NCI-H774 (cell line): ENCODE results near the gene DDC.

ENCODE experiments used
- DNase-seq: peaks from one replicate; lab custom pipeline; 2025; lab: John Stamatoyannopoulos, UW

DDC gene, protein sequence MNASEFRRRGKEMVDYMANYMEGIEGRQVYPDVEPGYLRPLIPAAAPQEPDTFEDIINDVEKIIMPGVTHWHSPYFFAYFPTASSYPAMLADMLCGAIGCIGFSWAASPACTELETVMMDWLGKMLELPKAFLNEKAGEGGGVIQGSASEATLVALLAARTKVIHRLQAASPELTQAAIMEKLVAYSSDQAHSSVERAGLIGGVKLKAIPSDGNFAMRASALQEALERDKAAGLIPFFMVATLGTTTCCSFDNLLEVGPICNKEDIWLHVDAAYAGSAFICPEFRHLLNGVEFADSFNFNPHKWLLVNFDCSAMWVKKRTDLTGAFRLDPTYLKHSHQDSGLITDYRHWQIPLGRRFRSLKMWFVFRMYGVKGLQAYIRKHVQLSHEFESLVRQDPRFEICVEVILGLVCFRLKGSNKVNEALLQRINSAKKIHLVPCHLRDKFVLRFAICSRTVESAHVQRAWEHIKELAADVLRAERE

DNA sequence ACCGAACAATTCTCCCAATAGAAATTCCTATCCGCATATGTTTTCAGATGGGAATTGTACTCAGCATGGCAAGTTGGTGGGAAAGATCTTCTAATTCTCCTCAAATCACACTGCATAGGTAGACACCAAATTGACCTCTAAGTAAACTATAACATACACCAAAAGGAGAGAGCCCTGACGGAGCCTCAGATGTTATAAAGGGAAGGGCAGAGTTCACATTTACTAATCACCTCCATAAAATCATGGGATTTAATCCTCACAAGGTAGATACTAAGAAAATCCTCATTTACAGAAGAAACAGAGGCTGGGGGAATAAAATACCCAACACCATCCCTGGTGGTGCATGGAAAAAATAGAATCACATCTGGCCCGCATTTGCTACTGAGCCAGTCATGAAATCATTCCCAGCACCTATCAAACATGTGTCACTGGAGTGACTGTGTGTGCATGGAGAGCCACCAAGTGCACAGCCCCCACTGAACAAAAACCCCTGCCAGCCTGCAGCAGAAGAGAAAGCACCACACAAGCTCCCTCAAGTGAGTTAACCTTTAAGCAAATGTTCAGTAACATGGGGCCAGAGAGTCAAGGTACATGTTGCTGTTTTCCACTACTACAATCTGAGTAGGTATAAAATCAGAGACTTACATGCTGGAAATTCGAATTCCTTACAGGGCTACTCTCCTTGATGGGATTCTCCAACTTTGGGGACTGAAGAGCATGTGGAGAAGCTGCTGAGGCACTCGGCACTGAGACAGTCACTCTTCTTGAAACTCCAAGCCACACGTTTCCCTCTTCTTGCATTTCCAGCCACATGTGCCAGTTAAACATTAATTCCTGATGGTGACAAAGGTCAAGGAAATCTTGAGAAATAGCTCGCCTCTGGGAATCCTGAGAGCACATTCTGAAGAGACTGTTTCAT is at the start of gene DDC:
Gene DDC (minus strand): TSS at position 766 of the 919 bp plus-strand sequence. CDS start 21,320 bp downstream, outside the sequence.
- DNase-seq = no peak

DNA sequence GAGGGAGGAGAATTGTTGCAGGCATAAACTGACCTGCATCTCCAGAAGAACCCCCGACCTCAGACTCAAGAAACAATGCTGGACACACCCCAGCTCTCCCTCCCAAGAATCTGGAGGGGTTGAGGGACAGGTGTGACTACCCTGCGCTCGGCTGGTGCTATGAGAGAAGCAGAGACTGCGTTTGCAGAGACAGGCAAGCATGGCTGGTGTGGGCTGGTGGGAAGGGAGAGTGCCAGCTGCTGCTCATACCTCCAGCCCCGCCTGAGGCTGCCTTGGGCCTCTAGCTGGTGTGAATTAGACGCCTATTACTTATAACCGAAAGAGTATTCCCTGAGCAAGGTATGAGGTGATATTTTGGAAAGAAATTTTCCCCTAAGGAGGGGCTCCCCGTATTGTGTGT is 48.3 kb upstream of the DDC start:
- no peak for DNase-seq

DNA sequence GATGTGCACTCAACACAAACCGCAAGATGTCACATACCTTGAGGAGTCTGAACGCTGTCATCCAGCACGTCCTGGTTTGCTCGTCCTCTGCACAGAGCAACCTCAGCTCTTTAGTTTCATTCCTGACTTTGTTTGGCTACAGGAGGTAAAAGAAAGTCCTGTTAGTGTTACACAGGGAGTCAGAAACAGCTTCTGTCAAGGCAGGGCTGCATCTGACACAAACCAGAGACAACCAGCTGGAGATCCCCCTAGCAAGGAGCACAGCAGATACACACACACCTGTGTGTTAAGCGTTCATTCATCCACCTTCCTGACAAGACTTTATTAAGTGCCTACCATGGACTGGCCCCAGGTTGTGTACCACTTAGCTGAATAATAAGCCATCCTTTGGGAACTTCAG is 47.5 kb upstream of the DDC start:
- DNase-seq = no peak

DNA sequence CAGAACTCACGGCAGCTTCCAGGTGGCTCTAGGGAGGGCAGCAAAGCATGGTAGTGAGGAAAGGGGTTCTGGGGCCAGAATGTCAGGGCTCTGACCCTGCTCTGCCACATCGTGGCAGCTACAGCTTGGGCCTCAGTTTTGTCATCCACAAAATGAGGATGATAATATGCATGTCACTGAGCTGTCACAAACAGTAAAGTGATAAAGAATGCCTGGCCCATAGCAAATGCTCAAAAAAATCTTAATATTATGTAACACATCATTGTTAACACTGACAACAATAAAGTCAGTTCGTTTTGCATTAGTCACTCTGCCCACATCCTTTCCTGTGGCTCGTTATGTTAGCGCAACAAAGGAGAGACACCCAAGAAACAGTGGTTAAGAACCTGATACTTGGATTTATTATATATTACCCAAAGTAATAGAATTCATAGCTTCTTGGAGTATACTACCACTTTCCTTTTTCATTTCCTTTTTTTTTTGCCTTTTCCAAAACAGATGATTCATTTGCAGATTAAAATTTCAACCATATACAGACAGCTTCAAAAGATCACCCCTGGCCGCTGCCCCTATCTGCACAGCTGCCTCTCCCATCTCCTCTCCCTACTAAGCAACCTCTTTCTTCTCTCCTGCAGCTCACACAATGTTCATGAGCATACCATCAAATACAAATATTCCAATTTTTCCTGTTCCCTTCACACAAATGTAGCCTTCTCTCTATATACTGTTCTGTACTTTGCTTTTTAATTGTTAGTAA is 45.5 kb upstream of the DDC start:
- no peak for DNase-seq

DNA sequence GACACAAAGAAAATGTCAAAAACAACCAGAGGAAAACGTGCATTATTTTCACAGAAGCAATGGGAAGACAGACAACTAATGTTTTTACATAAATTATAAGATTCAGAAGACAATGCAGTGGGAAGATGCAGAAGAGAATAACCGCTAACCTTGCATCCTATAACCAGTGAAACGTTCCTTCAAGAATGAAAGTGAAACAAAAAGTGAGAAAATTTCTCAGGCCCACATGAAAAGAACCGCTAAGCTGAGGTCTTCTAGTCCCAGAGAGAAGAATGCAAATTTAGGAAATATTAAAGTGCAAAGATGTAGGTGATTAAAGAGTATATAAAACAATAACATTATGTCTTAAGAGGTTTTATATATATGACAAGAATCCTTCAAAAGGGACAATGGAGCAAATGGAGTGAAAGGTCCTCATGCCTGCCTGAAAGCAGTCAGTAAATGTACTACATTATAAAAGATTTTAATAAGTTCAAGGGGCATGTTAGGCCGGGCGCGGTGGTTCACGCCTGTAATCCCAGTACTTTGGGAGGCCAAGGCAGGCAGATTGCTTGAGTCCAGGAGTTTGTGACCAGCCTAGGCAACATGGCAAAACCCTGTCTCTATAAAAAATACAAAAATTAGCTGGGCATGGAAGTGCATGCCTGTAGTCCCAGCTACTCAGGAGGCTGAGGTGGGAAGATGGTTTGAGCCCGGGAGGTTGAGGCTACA is 43.1 kb upstream of the DDC start:
- DNase-seq = no peak

DNA sequence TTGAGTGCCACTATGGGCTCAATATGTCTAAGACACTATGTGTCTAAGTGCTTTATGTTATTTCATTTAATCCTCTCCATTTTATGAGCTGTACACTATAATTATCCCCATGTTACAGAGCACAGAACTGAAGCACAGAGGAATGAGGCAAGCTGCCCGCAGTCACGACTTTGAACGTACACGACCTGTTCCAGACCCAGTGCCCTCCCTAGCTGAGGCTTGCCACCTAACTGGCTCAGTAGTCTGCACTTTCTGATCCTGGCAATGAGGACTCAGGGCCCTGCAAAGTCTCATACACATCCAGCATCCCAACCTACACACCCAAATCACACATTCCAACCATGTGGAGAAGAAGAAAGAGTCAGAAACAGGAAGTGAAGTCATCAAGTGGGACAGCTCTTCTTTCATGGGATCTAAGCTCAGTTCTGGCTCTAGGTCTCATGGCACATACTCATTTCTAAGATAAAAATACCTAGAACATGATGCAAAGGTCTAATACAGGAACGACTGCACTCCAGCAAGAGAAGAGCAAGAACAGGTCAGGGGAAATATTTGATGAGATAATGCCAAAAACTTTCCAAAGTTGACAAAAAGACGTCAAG is 42.4 kb upstream of the DDC start:
- DNase-seq = no peak

DNA sequence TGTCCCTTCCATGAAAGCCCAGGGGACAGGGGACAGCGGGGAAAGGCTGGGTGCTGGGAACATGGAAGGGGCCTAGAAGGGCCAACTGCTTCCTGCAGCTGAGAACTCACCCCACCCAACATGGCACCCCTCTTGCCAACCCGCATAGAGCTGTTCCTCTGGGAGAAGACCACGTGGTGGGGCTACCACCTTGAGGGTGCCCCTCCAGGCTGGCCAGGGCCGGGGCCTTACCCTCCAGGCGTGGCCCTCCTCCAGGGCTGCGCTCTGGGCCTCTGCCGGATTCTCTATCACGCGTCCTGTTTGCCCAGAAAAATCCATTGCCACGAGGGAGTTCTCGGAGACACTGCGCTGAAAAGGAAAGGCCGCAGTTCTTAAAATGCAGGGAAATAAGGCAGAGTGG is 39.9 kb upstream of the DDC start:
- no peak for DNase-seq

DNA sequence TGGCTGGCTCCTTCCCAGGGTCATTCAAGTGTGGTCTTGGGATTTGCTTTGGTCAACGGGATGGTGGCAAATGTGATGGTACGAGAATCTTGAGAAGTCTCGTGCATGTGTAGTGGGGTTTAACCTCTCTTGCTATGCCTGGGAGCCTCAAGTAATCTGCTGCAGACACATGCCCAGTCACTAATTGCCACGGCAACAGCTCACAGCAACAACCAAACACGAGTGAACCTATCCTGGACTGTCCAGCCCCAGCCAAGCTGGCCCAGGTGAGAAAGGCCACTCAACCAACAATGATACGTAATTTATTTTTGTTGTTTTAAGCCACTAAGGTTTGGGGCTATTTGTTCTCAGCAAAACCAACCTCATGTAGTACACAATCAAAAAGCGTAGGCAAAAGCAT is 38.1 kb upstream of the DDC start:
- peak; percentile 14 for DNase-seq

DNA sequence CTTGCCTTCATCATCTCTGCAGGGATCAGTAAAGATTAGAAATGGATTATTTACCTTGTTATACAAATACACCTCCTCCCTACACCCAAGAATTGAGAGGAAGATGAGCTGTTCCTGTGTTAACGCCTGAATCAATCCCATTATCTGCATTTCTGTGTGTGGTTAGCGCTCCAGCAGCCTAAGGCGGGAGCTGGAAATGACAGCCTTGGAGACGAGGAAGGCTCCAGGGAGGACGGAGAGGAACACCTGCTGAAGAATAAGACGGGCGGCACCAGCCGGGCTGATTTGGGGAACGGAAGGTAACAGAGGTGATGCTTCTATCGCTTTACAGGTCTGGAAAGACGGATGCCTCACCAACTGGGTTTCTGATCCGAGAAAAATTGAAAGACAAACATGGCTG is 34.2 kb upstream of the DDC start:
- no peak for DNase-seq

DNA sequence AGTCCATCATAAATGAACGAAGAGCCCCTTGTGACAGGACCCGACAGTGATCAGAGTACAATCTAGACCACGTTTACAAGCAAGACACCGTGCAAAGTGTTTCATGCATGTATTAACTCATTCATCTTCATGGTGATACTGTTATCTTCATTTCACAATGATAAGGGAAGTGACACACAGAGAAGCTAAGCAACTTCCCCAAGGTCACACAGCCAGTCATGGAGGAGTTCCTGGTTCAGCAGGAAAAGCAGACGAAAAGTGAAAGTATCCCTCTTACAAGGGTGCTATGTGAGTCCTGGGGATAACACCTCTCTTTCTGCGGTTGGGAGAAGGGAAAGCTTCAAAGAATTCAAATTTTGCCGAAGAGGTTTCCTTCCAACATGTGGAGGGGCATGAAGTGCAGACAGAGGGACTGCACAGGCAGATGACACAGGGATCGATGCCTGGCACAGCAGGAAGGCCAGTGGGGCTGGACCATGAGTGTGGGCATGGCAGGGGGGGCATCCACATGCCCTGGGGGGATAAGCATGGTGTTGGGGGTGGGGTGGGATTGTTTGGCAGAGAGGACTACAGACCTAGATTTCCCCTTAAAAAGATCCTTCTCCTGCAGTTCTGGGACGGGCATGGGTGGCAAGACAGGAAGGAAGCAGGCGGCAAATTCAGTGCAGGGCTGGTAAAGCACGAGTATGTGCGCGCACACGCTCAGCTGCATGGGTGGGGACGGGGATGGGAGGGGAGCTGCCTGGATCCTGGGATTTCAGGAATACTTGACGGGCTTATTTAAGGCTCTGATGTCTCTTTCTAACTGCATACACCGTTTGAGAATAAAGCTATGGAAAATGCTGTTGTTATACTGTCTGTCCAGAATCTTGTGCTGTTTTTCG is 33.5 kb upstream of the DDC start:
- no peak for DNase-seq

DNA sequence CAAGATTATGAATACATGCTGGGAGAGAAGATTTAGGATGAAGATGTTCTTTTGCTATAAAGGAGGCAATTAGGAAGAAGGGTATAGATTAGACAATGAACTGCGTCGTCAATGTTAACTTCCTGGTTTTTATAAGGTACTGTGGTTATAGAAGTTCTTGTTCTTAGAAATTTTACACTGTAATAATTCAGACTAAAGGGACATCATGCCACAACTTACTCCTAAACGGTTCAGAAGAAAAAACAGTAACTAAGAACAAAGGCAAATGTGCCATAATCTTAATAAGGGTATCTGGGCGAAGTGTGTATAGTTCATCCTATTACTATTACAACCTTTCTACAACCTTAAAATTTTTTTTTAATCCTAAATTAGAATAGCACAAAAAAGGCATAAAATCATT is 31.3 kb upstream of the DDC start:
- no peak for DNase-seq

DNA sequence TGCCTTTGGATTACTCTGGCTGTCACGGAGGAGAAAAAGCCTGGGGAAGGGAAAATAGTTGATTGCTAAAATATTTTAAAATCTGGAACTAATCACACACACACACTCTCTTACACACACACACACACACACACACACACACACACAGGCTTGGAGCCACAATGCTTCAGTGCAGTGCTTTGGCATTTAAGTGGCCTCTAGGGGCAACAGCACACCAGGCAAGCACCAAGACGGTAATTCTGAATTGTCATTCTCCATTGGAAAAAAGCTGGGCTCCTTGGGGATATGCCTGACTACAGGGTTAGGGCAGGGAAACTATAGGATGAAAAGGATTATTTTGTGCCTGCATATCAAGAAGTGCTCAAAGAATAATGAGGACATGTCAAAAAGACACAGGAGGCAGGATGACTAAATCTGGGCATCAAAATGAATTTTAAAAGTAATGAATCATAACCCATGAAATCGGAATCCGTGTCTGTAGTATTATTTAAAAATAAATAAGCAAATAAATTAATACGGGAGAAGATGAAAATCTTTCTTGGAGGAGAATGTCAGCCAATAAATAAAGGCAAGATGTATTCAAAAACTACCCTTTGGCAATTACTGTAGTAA is 30.4 kb upstream of the DDC start:
- peak; percentile 19 for DNase-seq

DNA sequence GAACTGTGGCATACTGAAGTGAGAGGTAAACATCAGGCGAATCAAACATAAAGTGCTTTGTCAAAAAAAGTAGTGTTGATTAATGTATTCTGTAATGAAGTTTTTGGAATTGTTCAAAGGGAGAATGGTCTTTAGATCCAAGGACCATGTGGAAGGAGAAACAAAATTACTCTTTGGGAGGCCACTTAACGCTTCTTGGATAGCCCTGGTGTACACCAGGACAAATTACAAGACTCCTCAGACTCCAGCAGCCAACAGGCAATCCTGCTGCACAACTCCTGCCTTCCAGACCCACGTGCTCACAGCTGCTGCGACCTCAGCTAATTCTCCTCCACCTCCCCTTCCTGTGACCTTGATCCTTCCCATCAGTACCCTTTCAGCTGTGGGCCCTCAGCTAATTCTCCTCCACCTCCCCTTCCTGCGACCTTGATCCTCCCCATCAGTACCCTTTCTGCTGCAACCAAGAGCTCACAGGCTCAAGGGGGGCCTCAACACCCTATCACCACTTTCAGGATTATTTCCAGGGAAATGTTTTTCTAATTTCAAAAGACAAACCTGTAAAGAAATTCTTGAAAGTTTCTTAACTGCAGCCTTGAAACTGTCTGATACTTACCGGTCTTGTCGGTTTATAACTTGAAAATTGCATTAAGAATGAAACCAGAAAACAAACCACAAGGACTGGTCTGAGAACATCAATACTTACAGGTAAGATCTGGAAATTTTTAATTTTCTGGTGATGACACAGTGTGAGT is 29.7 kb upstream of the DDC start:
- no peak for DNase-seq

DNA sequence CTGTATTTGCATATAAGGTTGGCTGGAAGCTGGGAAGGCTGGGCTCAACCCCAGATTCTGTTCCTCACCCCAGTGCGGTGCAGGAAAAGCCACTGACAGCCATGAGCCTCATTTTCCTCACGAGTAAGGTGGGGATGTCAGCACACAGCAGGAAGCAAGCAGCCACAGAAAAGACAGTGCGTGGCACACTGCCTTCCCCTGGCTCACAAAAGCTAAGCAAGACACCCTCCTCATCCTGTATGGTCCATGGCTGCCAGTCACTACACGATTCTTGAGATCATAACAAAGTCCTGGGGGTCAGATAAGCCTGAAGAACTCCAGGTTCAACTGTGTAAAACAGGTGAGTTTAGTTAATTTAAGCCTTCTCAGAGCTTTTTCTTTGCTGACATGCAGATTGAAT is 28.9 kb upstream of the DDC start:
- no peak for DNase-seq

DNA sequence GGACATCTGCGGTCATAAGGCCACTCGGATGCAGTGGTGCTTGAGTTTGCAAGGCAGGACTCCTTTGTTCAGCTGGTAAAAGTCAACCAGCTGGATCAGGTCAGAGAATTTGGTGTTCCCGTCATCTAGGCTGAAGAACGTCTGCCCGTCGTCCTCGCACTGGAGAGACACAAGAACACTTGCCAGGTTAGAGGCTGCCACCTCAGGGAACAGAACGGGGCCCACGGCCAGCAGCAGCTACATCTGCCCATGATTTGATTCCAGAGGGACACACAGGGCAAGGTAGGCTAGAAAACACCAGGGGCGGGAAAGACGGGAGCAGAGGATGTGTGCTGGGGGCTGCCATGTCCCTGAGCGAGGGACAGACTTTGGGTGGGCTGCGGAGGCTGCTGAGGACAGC is 27.7 kb upstream of the DDC start:
- DNase-seq = no peak

DNA sequence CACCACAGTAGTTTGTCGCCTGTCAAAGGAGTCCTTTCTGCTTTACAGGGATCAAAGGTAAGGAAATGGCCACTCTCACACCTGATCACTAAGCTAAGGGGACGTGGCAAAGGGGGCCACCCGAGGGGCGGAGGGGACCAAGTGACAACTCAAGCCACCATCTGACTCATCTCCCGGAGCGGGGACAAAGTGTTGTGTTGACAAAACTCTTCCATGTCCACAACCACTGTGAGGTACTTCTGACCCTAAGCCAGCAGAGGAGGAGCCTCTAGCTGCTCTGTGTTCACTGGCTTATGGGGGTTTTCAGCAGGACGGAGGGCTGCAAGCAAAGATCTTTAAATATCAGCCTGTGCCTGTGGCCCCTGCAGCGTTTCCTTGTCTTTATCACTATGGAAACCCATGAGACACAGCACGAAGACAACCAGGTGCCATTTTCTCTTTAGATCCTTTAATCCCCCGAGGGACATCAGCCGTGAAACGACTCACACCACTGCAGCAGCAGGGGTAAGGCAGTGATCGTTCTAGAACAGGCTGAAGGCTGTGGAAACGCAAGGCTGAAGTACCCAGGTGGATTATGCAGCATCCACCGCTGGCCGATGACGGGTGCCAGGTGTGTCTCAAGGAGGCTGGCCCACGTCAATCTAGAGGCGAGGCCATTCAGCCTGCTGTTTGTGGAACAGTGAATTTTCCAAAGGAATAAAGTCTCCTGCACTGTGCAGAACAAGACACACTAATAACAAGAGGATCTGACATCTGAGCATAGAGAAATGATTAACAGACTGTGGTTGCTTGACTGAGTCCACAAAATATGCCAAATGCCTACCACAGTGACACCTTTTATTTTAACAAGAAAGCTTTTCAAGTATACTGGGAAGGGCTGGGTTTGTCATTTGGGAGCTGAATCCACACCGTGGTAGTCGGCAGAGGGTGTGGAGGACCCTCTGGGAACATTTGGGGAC is 26.6 kb upstream of the DDC start:
- DNase-seq = no peak

DNA sequence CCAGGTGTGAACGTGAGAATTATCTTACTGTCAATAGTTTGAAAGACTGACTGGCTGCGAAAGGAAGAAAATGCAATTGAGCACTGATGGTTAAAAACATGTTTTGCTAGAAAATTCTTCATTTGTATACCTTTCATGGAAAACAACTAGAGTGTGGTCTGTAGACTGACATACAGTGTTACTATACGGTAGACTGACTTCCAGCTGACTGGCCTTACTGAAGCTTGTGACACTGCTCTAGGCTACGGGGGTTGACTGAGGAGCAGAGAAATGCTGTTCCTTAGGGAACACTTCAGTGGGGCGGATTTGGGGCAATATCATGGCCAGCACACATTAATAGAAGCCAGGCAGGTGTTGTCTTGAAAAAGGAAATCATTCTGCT is 25.9 kb upstream of the DDC start:
- DNase-seq = no peak

DNA sequence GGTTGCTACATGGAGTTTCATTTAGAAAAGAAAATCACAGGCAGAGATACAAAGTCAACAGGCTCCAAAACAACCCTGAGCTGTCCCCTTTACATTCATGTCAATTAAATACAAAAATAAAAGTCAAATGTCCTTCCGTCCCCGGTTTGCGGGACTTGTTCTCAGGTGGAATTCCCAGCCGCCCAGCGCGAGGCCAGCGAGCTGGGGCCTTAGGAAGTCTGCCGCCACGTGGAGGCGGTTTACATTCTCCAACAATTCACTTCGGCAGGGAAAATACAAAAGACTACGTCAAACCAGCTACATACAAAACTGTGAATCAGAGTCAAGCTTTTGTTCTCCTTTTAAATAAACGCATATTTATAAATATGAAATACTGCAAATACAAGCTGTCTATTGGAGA is 25.3 kb upstream of the DDC start:
- DNase-seq = no peak
